ENCODE data around the gene EPM2A. TPM values are rescaled to one million over a fixed set of nuclear protein-coding genes. Genes with fewer than 3 reads are reported as not detected.

Gene EPM2A
- polyA plus RNA-seq, 1 donor (not counting 4 experiments of a cell fraction or from before 2014, with no cell fraction given) = 2.4 TPM

DNA sequence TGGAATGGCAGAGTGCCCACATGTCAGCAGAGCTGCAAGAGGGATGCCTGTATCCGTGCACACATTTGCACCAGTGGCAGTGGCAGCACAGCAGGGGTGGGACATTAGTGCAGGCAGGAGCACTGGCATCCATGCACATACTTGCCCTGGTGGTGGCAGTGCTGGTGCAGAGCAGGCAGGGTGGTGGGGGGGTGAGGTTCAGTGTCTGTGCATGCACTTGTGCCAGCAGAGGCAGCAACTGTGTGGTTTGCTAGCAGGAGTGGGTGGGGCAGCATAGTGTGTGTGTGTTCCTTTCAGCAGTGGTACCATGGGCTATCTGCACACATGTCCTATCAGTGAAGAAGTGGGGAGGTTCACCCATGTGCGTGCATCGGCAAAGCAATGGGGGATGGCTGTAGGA is 151.6 kb downstream of the EPM2A start:
- no peaks in the 10 kb centered on the region for H3K79me2 ChIP-seq (ENCODE audit: control insufficient read depth, insufficient read depth, low read length)
- no peaks in the 10 kb centered on the region for H4K20me1 ChIP-seq (ENCODE audit: control insufficient read depth, extremely low read depth, insufficient read depth, low read length)
- H3K27me3 ChIP-seq (ENCODE audit: control insufficient read depth, extremely low read depth, insufficient read depth, low read length) = no peaks in the 10 kb centered on the region
- H3K4me1 ChIP-seq (ENCODE audit: control insufficient read depth, extremely low read depth, insufficient read depth, low read length) = no peaks in the 10 kb centered on the region
- H3K27ac ChIP-seq (ENCODE audit: control insufficient read depth, insufficient read depth, low read length) = no peak overlapping the region
- dilution Hi-C loops (cut with MboI; ENCODE audit: extremely low pct_ligation_motif_present, low sequenced_read_pairs) = no loop called here
- no peak overlapping the region for H3K4me3 ChIP-seq (ENCODE audit: control insufficient read depth in 2 of 3, extremely low read depth in 1 of 3, insufficient read depth in 2 of 3, low read depth in 1 of 3, low read length in 3 of 3)
- DNase-seq (ENCODE audit: low read depth, low spot score) = no peak
- H3K36me3 ChIP-seq (ENCODE audit: control insufficient read depth in 2 of 2, extremely low read depth in 1 of 2, insufficient read depth in 2 of 2, low read length in 2 of 2) = no peaks in the 10 kb centered on the region
- H3K9me1 ChIP-seq (ENCODE audit: control insufficient read depth, extremely low read depth, insufficient read depth, low read length) = no peaks in the 10 kb centered on the region
- no peak for FAIRE-seq
- H3K4me2 ChIP-seq (ENCODE audit: control insufficient read depth, extremely low read depth, insufficient read depth, low read depth, low read length) = no peak overlapping the region
- no peak for TF ChIP-seq EZH2 (IDR thresholded peaks at IDR 0.05; ENCODE audit: low read length)
- TF ChIP-seq, protein P1, sequence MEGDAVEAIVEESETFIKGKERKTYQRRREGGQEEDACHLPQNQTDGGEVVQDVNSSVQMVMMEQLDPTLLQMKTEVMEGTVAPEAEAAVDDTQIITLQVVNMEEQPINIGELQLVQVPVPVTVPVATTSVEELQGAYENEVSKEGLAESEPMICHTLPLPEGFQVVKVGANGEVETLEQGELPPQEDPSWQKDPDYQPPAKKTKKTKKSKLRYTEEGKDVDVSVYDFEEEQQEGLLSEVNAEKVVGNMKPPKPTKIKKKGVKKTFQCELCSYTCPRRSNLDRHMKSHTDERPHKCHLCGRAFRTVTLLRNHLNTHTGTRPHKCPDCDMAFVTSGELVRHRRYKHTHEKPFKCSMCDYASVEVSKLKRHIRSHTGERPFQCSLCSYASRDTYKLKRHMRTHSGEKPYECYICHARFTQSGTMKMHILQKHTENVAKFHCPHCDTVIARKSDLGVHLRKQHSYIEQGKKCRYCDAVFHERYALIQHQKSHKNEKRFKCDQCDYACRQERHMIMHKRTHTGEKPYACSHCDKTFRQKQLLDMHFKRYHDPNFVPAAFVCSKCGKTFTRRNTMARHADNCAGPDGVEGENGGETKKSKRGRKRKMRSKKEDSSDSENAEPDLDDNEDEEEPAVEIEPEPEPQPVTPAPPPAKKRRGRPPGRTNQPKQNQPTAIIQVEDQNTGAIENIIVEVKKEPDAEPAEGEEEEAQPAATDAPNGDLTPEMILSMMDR (optimal IDR thresholded peaks at IDR 0.05 in 1 of 3, IDR thresholded peaks at IDR 0.05 in 1 of 3, conservative IDR thresholded peaks at IDR 0.05 in 1 of 3; ENCODE audit: extremely low read depth in 1 of 3, insufficient read depth in 2 of 3, low read length in 3 of 3) = peak in 1 of 3 experiments; percentile 17
- H2AFZ ChIP-seq (ENCODE audit: control insufficient read depth, low read length) = no peak overlapping the region
- no peaks in the 10 kb centered on the region for H3K9me3 ChIP-seq (ENCODE audit: control insufficient read depth, low read depth, low read length)
- H3K9ac ChIP-seq (ENCODE audit: control insufficient read depth, extremely low read depth, insufficient read depth, low read length) = no peak overlapping the region

Small RNA genes lying within 50 kb of the gene (small RNA-seq; reads per million reads assigned to genes)
- gene AL023806.2 (ENCODE audit: insufficient read length in 3 of 3, low read depth in 3 of 3, low replicate concordance in 1 of 3) = 0 reads per million in 3 experiments

Other genes starting within 250 kb of the EPM2A start
- gene FBXO30, start 79.3 kb upstream of the EPM2A start, polyA plus RNA-seq = 3.9 to 6.4 TPM (median 4.3 TPM) in 3 replicates
- 5.2 to 9.4 TPM (median 6.1 TPM) in 3 replicates for gene SHPRH, start 228.8 kb upstream of the EPM2A start, polyA plus RNA-seq

Data from keratinocyte (primary cell).